OCI-LY7 (cell line): ENCODE results near the gene CXorf65.

ENCODE experiments used
- CTCF ChIP-seq: fragments of 200-600 bp; sonication (generic); conservative IDR thresholded peaks from 2 replicates; pipeline ENCODE4 v1.5.1; 2014; ENCODE audit warnings: mild to moderate bottlenecking, antibody characterized with exemption, low read length, moderate library complexity, mixed read lengths
- EZH2phosphoT487 ChIP-seq: fragments of 200-600 bp; sonication (generic); IDR thresholded peaks from 2 replicates; pipeline ENCODE4 v1.6.1; 2018; ENCODE audit warnings: low read depth, borderline replicate concordance, mild to moderate bottlenecking, mixed run types, antibody characterized with exemption, low read length, moderate library complexity, mixed read lengths

DNA sequence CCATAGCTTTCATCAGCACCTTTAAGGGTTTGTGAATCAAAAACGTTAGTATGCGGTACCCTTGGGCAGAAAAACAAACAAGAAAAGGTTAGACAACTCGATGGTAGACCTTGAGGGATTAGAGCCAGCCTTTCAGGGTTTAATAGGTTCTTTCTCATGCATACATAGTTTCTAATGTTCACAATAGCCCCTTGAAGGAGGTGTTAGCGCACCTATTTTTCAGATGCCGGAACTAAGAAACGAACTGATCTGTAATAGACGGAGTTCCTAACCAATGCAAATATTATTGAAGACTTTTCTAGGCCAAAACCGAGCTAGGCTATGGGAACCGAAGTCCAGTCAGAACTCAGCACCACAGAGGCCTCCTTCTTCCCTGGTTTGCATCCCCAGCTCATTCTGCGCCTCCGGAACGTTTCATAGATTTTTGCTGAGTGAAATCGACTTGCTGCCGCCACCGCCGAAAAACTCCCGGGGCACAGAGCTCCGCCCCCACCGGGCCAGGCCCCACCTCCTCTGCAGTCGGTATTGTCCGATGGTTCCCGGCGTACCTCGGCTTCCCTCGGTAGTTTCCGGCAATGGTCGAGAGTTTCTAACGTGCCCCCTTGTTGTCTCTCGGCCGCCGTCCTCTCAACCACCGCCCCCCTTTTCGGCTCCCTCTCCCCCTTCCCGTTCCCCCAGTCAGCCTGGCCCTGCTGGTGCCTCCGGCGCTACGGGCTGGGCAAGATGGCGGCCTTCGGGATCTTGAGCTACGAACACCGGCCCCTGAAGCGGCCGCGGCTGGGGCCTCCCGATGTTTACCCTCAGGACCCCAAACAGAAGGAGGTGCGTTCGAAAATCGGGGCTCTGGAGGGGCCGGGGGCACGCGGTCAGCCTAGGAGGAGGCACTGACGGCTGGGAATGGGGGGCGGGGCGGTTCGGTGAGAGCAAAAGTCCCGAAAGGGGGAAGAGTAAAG lies 11.8 kb upstream of the CXorf65 start, which contains the start of gene MED12:
- TF ChIP-seq CTCF (no peak), EZH2phosphoT487 (no peak)
